Mucosa of rectum (tissue), 2 donors: Measurements from ENCODE around the gene NRROS.
"Not testable (repeated sequence)": the region's sequence is repeated elsewhere in the genome, so short reads cannot be mapped to it uniquely, and the experiment has no call there.

Experiments used
- H3K27ac ChIP-seq, 2 donors: one replicate each; pipeline ENCODE4 v1.7.0; 2013; ENCODE audit warnings: inconsistent platforms in 2 of 2, low read depth in 2 of 2, low read length in 2 of 2
- H3K27me3 ChIP-seq, 2 donors: one replicate each; pipeline ENCODE4 v1.7.0; 2013; ENCODE audit warnings: low read length in 2 of 2; ENCODE audit not compliant: control insufficient read depth in 2 of 2, insufficient read depth in 2 of 2
- H3K36me3 ChIP-seq, 2 donors: one replicate each; pipeline ENCODE4 v1.7.0; 2013; ENCODE audit warnings: low read length in 2 of 2; ENCODE audit not compliant: control insufficient read depth in 2 of 2, insufficient read depth in 2 of 2
- H3K4me1 ChIP-seq, 2 donors: one replicate each; pipeline ENCODE4 v1.7.0; 2013; ENCODE audit warnings: low read length in 2 of 2, mild to moderate bottlenecking in 1 of 2; ENCODE audit not compliant: control insufficient read depth in 2 of 2, insufficient read depth in 2 of 2
- H3K4me3 ChIP-seq, 2 donors: one replicate each; pipeline ENCODE4 v1.7.0; 2013; ENCODE audit warnings: low read length in 2 of 2
- H3K9ac ChIP-seq, 2 donors: one replicate each; pipeline ENCODE4 v1.7.0; 2013; ENCODE audit warnings: low read length in 2 of 2, low read depth in 1 of 2, mild to moderate bottlenecking in 1 of 2
- H3K9me3 ChIP-seq, 2 donors: one replicate each; pipeline ENCODE4 v1.7.0; 2013; ENCODE audit warnings: low read length in 2 of 2; ENCODE audit not compliant: control insufficient read depth in 2 of 2
- donor health status: healthy.
- donor health status: Normal muscosa, but diverticular disease.

NRROS gene

GRCh38 chr3:196636369-196637349 is 2.8 kb upstream of the NRROS start:
- no peak overlapping the region for H3K4me3 ChIP-seq
- no peak overlapping the region for H3K27ac ChIP-seq
- peaks cover 4 to 13% of the 10 kb centered on the region in 2 donors for H3K27me3 ChIP-seq
- H3K4me1 ChIP-seq, result peaks cover 8 to 10% of the 10 kb centered on the region in 2 donors
- H3K36me3 ChIP-seq, result no peaks in the 10 kb centered on the region
- no peaks in the 10 kb centered on the region for H3K9me3 ChIP-seq
- H3K9ac ChIP-seq, result no peak overlapping the region

- H3K9me3 ChIP-seq, H3K9ac ChIP-seq, H3K4me1 ChIP-seq, H3K4me3 ChIP-seq, H3K36me3 ChIP-seq, H3K27ac ChIP-seq: not testable (repeated sequence)
- H3K27me3 ChIP-seq, result peaks cover 4 to 13% of the 10 kb centered on the region in 2 donors
These were observed 1.6 kb upstream of the NRROS start for GRCh38 chr3:196637941-196638340.

GRCh38 chr3:196638861-196639482 is 522 bp upstream of the NRROS start:
- no peaks in the 10 kb centered on the region for H3K36me3 ChIP-seq
- H3K9ac ChIP-seq, result peak overlapping the region; percentile 38 to 63
- H3K27me3 ChIP-seq, result peaks cover 4 to 13% of the 10 kb centered on the region in 2 donors
- no peaks in the 10 kb centered on the region for H3K9me3 ChIP-seq
- H3K27ac ChIP-seq, result peak overlapping the region; percentile 50 to 62
- H3K4me3 ChIP-seq, result peak overlapping the region; percentile 49 to 85
- H3K4me1 ChIP-seq, result peaks cover 0 to 10% of the 10 kb centered on the region in 2 donors

GRCh38 chr3:196640297-196641018 is 964 bp downstream of the NRROS start:
- H3K27ac ChIP-seq, result peak overlapping the region; percentile 50 to 62

GRCh38 chr3:196641333-196642054 is 2.0 kb downstream of the NRROS start:
- H3K4me1 ChIP-seq, result peaks cover 0 to 10% of the 10 kb centered on the region in 2 donors
- H3K9ac ChIP-seq, result no peak overlapping the region
- peaks cover 4 to 13% of the 10 kb centered on the region in 2 donors for H3K27me3 ChIP-seq
- no peaks in the 10 kb centered on the region for H3K9me3 ChIP-seq
- no peaks in the 10 kb centered on the region for H3K36me3 ChIP-seq
- H3K4me3 ChIP-seq, result peak overlapping the region in 1 of 2 donors; percentile 23
- no peak overlapping the region for H3K27ac ChIP-seq

More at GRCh38 chr3:196640297-196641018, 964 bp downstream of the NRROS start:
- Histone ChIP-seq H3K4me1 (peaks cover 0 to 10% of the 10 kb centered on the region in 2 donors), H3K4me3 (peak overlapping the region; percentile 49 to 85), H3K27me3 (peaks cover 4 to 13% of the 10 kb centered on the region in 2 donors), H3K36me3 (no peaks in the 10 kb centered on the region), H3K9ac (peak overlapping the region; percentile 55 to 64), H3K9me3 (no peaks in the 10 kb centered on the region)

- H3K9ac ChIP-seq, result no peak overlapping the region
- H3K27ac ChIP-seq, result no peak overlapping the region
- H3K4me3 ChIP-seq, result peak overlapping the region in 1 of 2 donors; percentile 34
- peaks cover 0 to 10% of the 10 kb centered on the region in 2 donors for H3K4me1 ChIP-seq
- H3K27me3 ChIP-seq, result peaks cover 4 to 13% of the 10 kb centered on the region in 2 donors
- H3K36me3 ChIP-seq, result no peaks in the 10 kb centered on the region
- no peaks in the 10 kb centered on the region for H3K9me3 ChIP-seq
These were observed 2.9 kb downstream of the NRROS start for GRCh38 chr3:196642434-196642833.

- no peaks in the 10 kb centered on the region for H3K36me3 ChIP-seq
- peak overlapping the region in 1 of 2 donors; percentile 26 for H3K4me3 ChIP-seq
- no peaks in the 10 kb centered on the region for H3K9me3 ChIP-seq
- peak overlapping the region in 1 of 2 donors; percentile 6 for H3K27ac ChIP-seq
- no peak overlapping the region for H3K9ac ChIP-seq
- H3K27me3 ChIP-seq, result peaks cover 2 to 13% of the 10 kb centered on the region in 2 donors
- H3K4me1 ChIP-seq, result peaks cover 0 to 10% of the 10 kb centered on the region in 2 donors
These were observed 3.8 kb downstream of the NRROS start for GRCh38 chr3:196643201-196643749.

GRCh38 chr3:196643761-196644160 is 4.3 kb downstream of the NRROS start:
- Histone ChIP-seq H3K4me1 (peaks cover 0 to 9% of the 10 kb centered on the region in 2 donors), H3K27ac (peak overlapping the region in 1 of 2 donors; percentile 6), H3K9ac (no peak overlapping the region), H3K4me3 (peak overlapping the region in 1 of 2 donors; percentile 26), H3K27me3 (peaks cover 2 to 13% of the 10 kb centered on the region in 2 donors), H3K36me3 (no peaks in the 10 kb centered on the region), H3K9me3 (no peaks in the 10 kb centered on the region)

- Histone ChIP-seq H3K9ac (no peak overlapping the region), H3K27ac (no peak overlapping the region), H3K4me1 (peaks cover 0 to 5% of the 10 kb centered on the region in 2 donors), H3K27me3 (peaks cover under 1 to 6% of the 10 kb centered on the region in 2 donors), H3K4me3 (no peak overlapping the region), H3K9me3 (no peaks in the 10 kb centered on the region), H3K36me3 (no peaks in the 10 kb centered on the region)
These were observed 5.6 kb downstream of the NRROS start for GRCh38 chr3:196645096-196645495.
